ENCODE data around the gene TTLL10. TPM values are rescaled to one million over a fixed set of nuclear protein-coding genes. Genes with fewer than 3 reads are reported as not detected.

Gene TTLL10
- total RNA-seq, 1 experiment from 2014 or later, result not detected

- Mint-ChIP-seq H3K4me1 (ENCODE audit: insufficient read depth, unreplicated experiment) (no peaks in the 10 kb centered on the region), H3K36me3 (ENCODE audit: insufficient read depth, unreplicated experiment) (no peaks in the 10 kb centered on the region), H3K4me3 (ENCODE audit: unreplicated experiment) (no peak overlapping the region), H3K9me3 (ENCODE audit: unreplicated experiment) (no peaks in the 10 kb centered on the region), H3K27ac (ENCODE audit: low read depth, unreplicated experiment) (no peak overlapping the region), H3K27me3 (ENCODE audit: insufficient read depth, unreplicated experiment) (no peaks in the 10 kb centered on the region)
- POLR2A ChIA-PET, result interaction anchor here (0.6 kb wide), 1 partner anchor 22 kb away, joined by 4 read pairs; no protein-coding TSS in a partner anchor
- DNase-seq (ENCODE audit: unreplicated experiment), result no peak
- CTCF ChIA-PET, result no interaction called here
- intact Hi-C loops (cut with micrococcal nuclease), result no loop called here
- no TSS peak for BruUV-seq (replicated peaks)
- TF ChIP-seq CTCF (IDR thresholded peaks at IDR 0.05; ENCODE audit: unreplicated experiment), result no peak
Observed at GRCh38 chr1:1245178-1245816, 71.6 kb downstream of the TTLL10 start.

GRCh38 chr1:1245817-1246576 lies 72.3 kb downstream of the TTLL10 start:
- intact Hi-C loops (cut with micrococcal nuclease), result no loop called here
- no peak overlapping the region for H3K4me3 Mint-ChIP-seq (ENCODE audit: unreplicated experiment)
- POLR2A ChIA-PET, result interaction anchor here (0.6 kb wide), 1 partner anchor 22 kb away, joined by 4 read pairs; no protein-coding TSS in a partner anchor
- H3K4me1 Mint-ChIP-seq (ENCODE audit: insufficient read depth, unreplicated experiment), result peaks cover 3% of the 10 kb centered on the region
- no peak for DNase-seq (ENCODE audit: unreplicated experiment)
- H3K9me3 Mint-ChIP-seq (ENCODE audit: unreplicated experiment), result no peaks in the 10 kb centered on the region
- no peaks in the 10 kb centered on the region for H3K27me3 Mint-ChIP-seq (ENCODE audit: insufficient read depth, unreplicated experiment)
- no TSS peak for BruUV-seq (replicated peaks)
- no peak overlapping the region for H3K27ac Mint-ChIP-seq (ENCODE audit: low read depth, unreplicated experiment)
- H3K36me3 Mint-ChIP-seq (ENCODE audit: insufficient read depth, unreplicated experiment), result no peaks in the 10 kb centered on the region
- CTCF ChIA-PET, result no interaction called here
- no peak for TF ChIP-seq CTCF (IDR thresholded peaks at IDR 0.05; ENCODE audit: unreplicated experiment)

GRCh38 chr1:1246577-1247340 lies 73.1 kb downstream of the TTLL10 start, which contains the start of gene C1QTNF12:
Gene C1QTNF12, minus strand, starts transcription at chr1:1246722. Its CDS starts 32 bp downstream, at chr1:1246690.
- DNase-seq (ENCODE audit: unreplicated experiment), result no peak
- H3K4me1 Mint-ChIP-seq (ENCODE audit: insufficient read depth, unreplicated experiment), result peaks cover 6% of the 10 kb centered on the region
- POLR2A ChIA-PET, result no interaction called here
- intact Hi-C loops (cut with micrococcal nuclease), result no loop called here
- H3K27ac Mint-ChIP-seq (ENCODE audit: low read depth, unreplicated experiment), result no peak within 1 kb of the TSS
- CTCF ChIA-PET, result no interaction called here
- H3K36me3 Mint-ChIP-seq (ENCODE audit: insufficient read depth, unreplicated experiment), result peaks cover 1% of the 10 kb centered on the region
- BruUV-seq (replicated peaks), result no TSS peak
- no peak within 1 kb of the TSS for H3K4me3 Mint-ChIP-seq (ENCODE audit: unreplicated experiment)
- TF ChIP-seq CTCF (IDR thresholded peaks at IDR 0.05; ENCODE audit: unreplicated experiment), result no peak
- no peaks in the 10 kb centered on the region for H3K27me3 Mint-ChIP-seq (ENCODE audit: insufficient read depth, unreplicated experiment)
- no peaks in the 10 kb centered on the region for H3K9me3 Mint-ChIP-seq (ENCODE audit: unreplicated experiment)

GRCh38 chr1:1247341-1247913 lies 73.7 kb downstream of the TTLL10 start:
- intact Hi-C loops (cut with micrococcal nuclease), result no loop called here
- peaks cover 8% of the 10 kb centered on the region for H3K36me3 Mint-ChIP-seq (ENCODE audit: insufficient read depth, unreplicated experiment)
- BruUV-seq (replicated peaks), result no TSS peak
- no peak for DNase-seq (ENCODE audit: unreplicated experiment)
- ChIA-PET CTCF (no interaction called here), POLR2A (no interaction called here)
- TF ChIP-seq CTCF (IDR thresholded peaks at IDR 0.05; ENCODE audit: unreplicated experiment), result no peak
- no peak overlapping the region for H3K27ac Mint-ChIP-seq (ENCODE audit: low read depth, unreplicated experiment)
- no peak overlapping the region for H3K4me3 Mint-ChIP-seq (ENCODE audit: unreplicated experiment)
- H3K9me3 Mint-ChIP-seq (ENCODE audit: unreplicated experiment), result no peaks in the 10 kb centered on the region
- H3K27me3 Mint-ChIP-seq (ENCODE audit: insufficient read depth, unreplicated experiment), result no peaks in the 10 kb centered on the region
- H3K4me1 Mint-ChIP-seq (ENCODE audit: insufficient read depth, unreplicated experiment), result peaks cover 6% of the 10 kb centered on the region
